CD4-positive, alpha-beta T cell treated with Interleukin-17A for 1 hour (primary cell): ENCODE measurements around the gene OR2H2.

Source experiments
- DNase-seq: peaks from one replicate; pipeline ENCODE4 v3.0.0-alpha.2; 2020

OR2H2 gene

DNA sequence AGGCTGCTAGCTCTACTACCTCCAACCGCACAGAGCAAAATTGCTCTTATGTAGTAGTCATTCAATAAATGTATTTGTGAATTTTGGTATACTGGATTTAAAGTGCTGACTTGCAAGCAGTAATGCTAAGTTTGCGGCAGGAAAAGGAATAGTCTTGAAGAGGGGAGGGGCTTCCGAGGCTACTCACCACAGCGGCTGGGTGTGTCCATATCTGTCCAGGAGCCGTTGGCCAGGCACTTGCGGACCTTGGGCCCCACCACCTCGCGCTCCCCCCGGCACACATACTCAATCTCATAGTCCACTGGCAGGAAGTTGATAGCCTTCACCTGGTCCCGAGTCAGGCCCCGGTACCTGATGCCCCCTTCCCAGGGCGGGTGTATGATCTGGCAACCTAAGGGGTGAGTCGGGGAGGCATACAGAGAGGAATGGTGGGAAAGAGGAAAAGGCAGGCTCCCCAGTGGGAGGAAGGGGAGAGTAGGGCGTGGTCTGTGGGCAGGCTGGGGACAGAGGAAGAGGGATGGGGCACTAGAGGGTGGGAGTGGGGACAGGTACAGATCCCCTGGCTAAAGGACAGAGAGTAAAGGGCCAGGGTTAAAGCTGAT, 46.4 kb downstream of the OR2H2 start:
- no peak for DNase-seq

DNA sequence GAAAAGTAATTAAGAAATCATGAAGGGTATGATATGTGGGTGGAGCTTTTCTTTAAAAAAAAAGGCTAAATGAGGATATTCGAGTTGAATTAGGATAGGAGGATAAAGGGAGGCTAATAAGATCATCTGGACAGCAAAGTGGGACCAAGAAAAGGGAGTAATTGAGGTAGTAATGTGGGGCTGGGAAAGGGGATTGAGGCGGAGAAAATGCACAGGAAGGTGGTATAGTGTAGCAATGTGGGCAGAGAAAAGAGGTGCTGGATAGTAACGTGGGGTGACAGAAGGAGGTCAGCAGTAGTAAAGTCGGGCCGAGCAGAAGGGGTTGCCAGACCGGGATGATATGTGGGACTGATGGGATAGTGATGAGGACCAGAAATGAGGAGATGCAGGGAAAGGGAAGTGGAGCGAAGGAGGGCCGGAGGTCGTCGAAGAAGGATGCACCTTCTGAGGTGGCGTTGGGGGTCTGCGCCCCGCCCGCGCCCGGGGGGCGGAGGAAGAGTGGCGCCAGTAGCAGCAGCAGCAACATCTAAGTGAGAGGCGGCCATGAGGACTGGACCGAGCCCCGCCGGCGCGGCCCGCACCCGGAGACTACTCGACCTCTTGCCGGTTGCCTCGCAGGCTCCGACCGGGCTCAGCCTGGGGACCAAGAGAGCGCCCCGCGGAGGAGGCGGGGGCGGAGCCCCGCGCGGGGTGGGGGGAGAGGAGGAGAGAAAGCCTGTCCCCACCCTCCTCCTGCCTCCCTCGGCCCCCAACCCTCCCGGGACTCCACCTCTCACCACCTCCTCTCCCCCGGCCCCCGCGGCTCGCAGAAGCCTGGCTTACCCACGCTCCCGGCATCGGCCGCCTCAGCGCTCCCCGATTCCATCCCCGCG, 47.2 kb downstream of the OR2H2 start:
- peak; percentile 73 for DNase-seq

GRCh38 chr6:29632789-29633533, 48.0 kb downstream of the OR2H2 start, which contains the start of gene GABBR1:
Gene GABBR1 (minus strand): TSS chr6:29633183. CDS start chr6:29632385, 798 bp downstream.
- peak; percentile 74 for DNase-seq

GRCh38 chr6:29633534-29633905, 48.6 kb downstream of the OR2H2 start:
- no peak for DNase-seq

- DNase-seq = no peak
These were observed 52.3 kb downstream of the OR2H2 start for GRCh38 chr6:29637247-29637646.
